NCI-H146 treated with DMSO at 0.1 percent for 48 hours (cell line): ENCODE measurements around the gene ALDH3B1.
"Not testable (repeated sequence)": the region's sequence is repeated elsewhere in the genome, so short reads cannot be mapped to it uniquely, and the experiment has no call there.

Experiments used
- DNase-seq: peaks from one replicate; lab custom pipeline; 2025; ENCODE audit not compliant: unreplicated experiment; lab: John Stamatoyannopoulos, UW

The ALDH3B1 gene, protein sequence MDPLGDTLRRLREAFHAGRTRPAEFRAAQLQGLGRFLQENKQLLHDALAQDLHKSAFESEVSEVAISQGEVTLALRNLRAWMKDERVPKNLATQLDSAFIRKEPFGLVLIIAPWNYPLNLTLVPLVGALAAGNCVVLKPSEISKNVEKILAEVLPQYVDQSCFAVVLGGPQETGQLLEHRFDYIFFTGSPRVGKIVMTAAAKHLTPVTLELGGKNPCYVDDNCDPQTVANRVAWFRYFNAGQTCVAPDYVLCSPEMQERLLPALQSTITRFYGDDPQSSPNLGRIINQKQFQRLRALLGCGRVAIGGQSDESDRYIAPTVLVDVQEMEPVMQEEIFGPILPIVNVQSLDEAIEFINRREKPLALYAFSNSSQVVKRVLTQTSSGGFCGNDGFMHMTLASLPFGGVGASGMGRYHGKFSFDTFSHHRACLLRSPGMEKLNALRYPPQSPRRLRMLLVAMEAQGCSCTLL

DNA sequence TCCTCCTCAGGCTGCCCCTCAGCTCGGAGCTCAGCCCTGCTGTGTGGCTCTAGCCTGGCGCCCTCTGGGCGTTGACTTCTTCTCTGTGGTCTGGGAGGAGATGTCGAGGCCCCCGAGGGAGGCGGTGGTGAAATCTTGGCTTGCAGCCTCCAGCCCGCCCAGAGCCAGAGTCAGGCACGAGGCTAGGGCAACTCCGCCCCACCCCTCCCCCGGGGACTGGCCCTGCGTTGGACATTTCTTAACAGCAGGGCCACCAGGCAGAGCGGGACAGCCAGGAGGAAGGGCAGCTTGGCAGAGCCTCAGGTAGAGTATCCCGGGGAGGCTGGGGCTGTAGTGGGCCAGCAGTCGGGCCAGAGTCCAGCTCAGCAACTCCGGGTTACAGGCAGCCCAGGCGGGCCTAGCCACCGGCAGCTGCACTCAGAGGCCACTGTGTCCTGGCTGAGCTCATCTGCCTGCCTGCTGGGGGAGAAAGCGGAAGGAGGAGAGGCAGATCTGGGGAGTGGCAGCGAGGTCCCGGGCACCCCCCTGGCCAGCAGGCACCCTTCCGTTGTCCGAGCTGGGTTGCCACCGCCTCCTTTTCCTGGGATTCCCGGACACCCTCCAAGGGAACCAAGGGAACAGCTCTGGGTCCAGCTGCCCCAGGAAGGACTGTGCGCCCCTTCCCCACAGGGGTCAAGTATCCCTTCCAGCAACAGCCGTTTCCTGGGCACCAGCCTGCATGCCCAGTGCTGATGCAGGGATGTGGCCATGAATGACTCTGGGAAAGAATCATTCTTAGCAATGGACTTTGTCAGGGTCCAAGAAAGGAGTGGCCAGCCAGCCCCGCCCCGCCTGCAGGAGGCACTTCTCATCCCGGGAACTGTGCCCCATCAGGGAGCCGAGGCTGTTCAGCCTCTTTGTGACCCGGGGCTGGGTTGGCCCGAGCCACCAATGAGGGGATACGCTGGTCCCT, at the start of gene ALDH3B1:
TSS of gene ALDH3B1 (plus strand) at position 238 of the 952 bp plus-strand sequence. CDS start 4,971 bp downstream, outside the sequence.
- no peak for DNase-seq

DNA sequence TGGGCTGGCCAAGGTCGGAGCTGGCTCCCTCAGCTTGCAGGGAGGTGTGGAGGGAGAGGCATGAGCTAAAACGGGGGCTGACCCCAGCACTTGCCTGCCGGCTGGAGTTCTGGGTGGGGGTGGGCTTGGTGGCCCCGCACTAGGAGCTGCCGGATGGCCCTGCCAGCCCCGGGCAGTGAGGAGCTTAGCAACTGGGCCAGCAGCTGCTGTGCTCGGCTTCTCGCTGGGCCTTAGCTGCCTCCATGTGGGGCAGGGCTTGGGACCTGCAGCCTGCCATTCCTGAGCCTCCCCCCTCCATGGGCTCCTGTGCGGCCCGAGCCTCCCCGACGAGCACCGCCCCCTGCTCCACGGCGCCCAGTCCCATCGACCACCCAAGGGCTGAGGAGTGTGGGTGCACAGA, 46.9 kb upstream of the ALDH3B1 start:
- not testable (repeated sequence) for DNase-seq

DNA sequence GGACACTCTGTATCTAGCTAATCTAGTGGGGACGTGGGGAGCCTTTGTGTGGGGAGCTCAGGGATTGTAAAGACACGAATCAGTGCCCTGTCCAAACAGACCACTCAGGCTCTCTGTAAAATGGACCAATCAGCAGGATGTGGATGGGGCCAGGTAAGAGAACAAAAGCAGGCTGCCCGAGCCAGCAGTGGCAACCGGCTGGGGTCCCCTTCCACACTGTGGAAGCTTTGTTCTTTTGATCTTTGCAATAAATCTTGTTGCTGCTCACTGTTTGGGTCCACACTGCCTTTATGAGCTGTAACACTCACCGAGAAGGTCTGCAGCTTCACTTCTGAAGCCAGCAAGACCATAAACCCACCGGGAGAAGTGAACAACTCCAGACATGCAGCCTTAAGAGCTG, 46.2 kb upstream of the ALDH3B1 start:
- not testable (repeated sequence) for DNase-seq

DNA sequence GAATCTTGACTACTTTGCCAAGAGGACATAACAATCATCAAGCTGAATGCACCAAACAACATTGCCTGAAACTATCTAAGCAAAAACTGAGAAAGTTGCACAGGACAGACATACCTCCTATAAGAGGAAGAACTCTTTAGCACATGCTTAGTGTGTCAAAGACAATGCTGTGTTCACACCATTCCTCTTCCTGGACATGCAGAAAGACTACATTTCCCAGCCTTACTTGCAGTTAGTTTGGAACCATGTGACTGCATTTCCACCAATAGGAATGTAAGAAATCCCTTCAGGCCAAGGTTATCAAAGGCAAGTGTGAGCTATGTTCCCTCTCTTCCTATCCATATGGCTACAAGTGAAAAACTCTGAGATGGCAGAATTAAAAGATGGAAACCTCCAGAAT, 45.4 kb upstream of the ALDH3B1 start:
- DNase-seq: not testable (repeated sequence)

DNA sequence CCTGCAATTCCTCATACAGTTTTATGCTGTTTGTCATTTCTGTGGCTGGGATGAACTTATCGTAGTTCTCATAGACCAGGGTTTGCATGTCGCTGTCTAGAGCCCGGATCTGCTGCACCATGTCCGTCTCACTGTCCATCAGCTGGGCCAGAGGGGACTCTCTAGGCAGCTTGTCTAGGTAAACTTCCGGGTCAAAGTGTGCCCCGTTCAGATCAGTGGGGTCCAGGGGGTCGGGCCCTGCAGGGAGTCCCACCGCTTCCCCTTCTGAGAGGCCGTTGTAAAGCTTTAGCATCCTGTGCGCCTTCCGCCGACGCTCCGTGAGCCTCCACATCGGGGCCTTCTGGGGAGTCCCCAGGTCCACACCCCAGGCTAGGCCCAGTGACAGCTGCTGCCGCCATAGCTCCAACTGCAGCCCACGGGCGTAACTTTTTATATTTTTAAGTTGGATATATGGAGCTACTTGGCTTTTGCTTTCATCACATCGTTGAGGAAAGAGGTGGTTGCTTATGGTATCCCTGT, 44.2 kb upstream of the ALDH3B1 start:
- DNase-seq: not testable (repeated sequence)

DNA sequence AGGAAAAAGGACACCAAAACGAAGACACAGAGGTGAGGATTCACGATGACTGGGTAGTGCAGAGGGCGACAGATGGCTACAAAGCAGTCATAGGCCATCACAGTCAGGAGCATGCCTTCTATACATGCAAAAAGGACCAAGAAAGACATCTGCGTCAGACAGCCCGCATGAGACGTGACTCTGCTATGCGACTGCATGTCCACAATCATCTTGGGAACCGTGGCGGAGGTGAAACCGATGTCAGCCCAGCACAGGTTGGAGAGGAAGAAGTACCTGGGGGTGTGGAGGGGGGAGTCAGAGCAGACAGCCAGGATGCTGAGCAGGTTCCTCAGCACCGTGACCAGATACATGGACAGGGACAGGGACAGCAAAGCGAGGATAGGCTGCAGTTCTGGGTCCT, 35.4 kb upstream of the ALDH3B1 start:
- DNase-seq: not testable (repeated sequence)

DNA sequence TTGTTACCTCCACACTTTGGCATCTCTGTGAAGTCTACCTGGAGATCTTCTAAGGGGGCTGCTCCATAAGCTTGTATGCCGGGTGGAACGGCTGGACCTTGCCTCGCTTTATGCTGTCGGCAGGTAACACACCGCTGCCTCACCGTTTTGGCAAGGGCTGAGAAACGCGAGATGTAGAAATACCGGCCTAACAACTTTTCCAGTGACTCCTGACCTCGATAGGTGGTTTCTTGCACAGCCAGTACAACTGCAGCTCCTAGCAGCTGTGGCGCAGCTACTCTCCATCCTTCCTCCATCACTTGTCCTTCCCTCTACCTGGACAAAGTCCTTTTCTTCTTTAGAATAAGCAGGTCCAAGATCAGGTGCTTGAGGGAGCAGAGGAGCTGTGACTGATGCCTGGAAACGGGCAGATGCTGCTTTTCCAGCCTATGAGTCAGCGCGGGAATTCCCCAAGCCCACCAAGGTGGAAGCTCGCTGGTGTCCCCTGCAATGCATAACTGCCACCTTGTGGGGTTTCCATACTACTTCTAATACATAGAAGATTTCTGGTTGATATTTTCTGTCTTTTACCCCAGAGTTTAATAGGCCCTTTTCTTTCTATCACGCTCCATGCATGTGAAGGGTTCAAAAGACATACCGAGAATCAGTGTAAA, 31.2 kb upstream of the ALDH3B1 start:
- DNase-seq: not testable (repeated sequence)

DNA sequence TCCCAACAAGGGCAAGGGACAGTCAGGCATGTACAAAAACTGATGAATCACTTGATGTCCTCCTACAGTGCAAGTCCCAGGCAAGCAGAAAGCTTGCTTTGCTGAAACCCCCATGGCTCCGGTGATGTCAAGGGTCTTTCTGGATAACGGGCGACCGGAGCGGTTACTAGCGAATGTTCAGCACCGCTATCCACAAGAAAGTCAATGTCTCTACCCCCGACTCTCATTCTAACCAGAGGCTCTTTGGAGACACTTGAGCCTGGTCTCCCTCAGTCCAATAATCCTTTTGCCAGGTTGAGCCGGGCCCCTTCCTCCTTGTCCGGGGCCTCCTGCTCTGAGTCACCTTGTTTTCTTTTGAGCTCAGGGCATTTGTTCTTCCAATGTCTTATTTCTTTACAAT, 28.9 kb upstream of the ALDH3B1 start:
- not testable (repeated sequence) for DNase-seq

DNA sequence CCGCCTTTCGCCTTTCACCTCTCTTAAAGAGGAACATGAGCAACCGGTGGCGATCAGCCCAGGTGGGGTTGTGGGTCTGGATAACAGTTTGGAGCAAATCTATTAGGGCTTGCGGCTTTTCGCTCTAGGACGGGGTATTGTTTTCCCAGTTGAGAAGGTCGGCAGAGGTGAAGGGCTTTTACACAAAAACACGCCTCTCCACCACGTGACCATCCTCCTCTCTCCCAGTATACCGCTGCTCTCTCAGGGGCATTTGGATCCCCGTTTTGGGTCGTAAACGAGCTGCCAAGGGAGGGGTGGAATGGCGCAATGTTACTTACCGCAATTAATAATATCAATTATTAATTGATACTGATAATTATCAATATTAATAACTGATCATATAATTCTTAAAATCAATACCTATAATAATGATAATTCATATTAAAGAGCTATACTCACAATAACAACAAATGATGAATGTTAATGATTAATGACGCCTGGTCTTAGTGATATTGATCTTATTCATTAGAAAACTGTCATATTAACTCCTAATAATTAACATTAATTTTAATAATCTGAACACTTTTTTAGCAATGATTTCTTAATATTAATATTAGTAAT, 27.8 kb upstream of the ALDH3B1 start:
- DNase-seq: not testable (repeated sequence)

DNA sequence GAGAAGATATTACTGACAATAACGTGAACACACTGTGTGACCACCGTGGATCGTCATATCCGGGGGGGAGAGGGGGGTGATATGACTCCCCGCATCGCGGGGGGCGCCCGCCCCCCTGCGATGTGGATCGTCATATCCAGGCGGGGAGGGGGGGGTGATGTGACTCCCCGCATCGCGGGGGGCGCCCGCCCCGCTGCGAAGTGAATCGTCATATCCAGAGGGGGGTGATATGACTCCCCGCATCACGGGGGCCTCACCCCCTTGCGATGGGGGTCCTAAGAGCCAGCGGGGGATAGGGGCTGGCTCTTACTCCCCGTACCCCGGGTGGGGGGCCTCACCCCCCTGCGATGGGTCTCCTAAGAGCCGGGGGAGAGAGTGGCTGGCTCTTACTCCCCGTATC, 26.2 kb upstream of the ALDH3B1 start:
- no peak for DNase-seq

DNA sequence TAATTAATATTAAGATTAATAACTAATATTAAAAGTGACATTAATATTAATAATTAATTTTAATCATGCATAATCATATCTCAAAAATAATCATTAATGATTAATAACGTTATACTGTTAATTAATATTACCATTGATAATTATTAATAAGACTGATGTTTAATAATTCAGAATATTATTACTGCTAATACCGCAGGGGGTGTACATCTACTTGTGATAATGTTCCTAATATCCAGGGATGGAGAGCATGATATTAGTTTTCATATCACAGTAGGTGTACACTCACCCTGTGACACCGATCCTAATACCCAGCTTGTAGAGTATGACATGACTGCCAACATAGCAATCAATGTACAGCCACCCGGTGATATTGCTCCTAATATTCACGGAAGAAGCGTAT, 24.8 kb upstream of the ALDH3B1 start:
- DNase-seq: not testable (repeated sequence)

DNA sequence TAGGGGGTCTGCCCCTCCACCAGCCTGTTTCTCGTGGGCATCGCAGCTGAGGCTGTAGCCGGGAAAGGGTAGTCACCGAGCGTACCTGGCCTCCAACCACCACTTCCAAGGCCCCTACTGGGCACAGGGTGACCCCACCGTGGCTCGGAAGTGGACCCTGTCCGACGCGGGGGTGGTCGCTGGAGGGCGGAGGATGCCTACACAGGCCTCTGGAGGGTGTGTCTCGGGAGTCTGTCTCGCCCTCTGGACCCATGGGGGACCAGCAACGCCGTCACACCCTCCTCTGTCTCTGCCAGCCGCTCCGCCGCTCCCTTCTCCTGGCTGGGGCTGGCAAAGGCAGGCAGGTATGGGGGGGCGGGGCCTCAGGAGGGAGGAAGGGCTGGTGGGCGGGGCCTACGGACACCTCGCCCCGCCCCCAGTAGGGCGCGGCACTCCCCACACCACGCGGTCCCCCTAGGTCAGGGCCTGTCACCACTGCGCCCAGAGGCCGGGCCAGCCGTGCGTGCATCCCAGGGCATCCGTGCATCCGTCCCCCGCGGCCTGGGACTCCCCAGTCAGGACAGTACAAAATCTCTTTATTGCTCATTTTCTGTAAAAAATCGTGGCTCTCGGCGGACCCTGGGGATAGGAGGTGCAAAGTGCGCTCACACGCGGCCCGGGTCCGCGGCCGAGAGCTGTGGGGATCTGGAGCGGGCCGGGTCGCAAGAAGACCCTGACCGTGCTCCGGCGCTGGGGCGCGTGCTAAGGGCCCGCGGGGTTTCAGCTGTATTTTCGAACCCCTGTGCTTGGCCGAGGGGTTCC, 19.4 kb upstream of the ALDH3B1 start:
- DNase-seq: not testable (repeated sequence)

DNA sequence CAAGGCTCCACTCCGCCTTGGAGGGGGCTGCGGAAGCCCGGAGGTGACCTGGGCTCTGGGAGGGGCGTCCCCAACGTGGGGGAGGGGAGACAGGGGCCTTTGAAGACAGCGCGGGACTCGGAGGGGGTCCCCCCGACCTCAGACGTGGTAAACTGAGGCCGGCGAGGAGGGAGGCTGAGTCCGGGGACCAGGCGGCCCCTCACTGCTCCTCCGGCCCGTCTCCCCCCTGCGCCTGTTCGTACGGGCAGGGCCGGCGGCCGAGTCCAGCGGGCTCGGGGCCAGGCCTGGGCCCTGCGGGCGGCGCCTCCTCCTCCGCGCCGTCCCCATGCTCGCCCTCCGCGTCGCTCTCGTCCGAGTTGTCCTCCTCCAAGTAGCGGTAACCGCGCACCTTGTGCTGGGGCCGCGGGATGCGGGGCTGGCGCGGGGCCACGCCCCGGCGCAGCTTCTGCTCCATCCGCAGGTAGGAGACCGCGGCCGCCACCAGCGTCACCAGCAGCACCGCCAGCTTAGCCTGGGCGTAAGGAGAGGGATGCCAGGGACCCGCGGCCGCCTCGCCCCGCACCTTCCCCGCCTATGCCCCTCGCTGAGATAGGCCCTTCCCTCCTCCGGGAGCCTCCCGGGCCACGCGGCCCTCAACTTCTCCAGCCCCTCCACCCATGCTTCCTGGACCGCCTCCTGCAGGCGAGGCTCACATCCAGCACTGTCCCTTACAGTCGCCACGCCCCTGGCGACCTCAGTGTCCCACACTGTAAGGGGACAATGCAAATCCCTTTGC, 18.6 kb upstream of the ALDH3B1 start:
- not testable (repeated sequence) for DNase-seq

DNA sequence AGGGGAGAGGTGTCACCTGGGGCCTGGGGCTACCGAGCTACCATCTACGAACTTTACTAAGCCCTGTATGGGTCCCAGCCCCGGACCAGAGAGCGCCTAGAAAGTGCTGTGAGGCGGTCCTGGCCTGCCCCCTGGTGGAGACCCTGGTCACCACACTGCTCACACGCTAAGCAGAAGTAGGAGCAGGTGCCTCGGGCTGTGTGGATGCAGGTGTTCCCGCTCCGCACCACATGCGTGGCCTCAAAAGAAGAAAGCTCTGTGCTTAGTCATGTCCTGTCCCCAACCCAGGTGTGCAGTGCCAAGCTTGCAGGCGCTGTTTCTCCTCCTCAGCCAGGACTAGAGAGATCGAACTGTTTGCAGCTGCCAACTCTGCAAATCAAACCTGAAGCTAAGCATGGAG, 16.3 kb upstream of the ALDH3B1 start:
- not testable (repeated sequence) for DNase-seq

DNA sequence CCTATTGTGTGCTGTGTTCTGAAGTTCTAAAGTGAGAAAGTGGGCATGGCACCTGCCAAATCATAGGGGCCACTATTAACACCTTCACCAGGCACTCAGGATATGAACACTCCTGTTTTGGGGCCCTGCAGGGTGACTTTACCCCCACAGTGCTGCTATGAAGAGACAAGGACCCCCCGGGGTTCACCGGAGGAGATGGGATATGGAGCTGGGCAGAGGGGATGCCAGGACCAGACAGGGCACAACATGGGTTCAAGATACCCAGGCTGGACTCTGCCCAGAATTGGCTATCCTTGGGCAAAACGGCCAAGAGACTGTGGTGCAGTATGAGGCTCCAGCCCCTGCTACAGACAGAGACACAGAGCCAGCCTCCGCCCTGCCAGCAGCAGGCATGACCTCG, 15.7 kb upstream of the ALDH3B1 start:
- DNase-seq: not testable (repeated sequence)

DNA sequence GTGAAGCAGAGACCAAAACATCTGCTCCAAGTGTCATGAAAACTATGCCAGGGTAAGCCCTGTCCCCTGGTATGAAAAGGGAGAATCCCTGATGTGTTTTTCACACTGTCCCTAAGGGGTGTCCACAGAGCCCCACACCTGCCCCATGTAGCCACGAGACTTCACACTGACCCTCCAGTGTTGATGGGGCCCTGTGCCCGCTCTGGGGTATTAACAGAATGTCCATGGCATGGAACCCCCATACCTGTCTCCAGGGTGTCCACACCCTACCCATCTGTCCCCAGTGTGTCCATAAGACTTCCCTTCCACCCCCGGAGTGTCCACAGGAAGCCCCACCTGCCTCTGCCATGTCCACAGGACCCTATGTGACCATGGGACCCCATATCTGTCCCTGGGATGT, 15.0 kb upstream of the ALDH3B1 start:
- DNase-seq: not testable (repeated sequence)

DNA sequence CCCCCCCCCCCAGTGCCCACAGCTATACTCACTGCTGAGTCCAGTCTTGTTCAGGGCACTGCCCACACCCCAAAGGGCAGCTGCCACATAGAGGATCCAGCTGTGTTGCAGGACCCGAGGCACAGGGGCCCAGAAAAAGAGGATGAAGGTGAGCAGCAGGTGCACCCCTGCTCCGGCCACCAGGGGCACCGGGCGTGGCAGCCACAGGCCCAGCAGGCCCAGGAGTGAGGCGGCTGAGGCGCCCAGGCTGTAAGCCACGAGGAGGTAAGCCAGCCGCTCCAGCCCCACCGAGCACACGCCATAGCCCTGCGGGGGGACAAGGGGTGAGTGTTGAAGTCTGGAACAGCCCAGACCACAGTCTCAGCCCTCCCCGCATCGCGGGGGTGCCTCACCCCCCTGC, 14.5 kb upstream of the ALDH3B1 start:
- not testable (repeated sequence) for DNase-seq

DNA sequence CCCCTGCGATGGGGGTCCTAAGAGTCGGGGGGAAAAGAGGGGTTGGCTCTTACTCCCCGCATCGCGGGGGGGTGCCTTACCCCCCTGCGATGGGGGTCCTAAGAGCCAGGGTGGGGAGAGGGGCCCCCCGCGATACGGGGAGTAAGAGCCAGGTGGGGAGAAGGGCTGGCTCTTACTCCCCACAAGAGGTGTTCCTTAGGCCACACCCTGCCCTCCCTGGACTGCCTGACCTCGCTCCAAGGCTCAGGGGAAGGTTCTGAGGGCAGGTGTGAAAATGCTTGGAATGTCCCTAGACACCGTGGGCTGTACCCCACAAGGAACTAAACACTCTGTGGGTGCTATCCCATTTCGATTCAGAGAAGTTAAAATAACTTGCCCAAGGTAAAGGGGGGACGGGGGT, 14.1 kb upstream of the ALDH3B1 start:
- no peak for DNase-seq
